NCI-H2196 (cell line): ENCODE data around the gene EIF2S1.
"Not testable (repeated sequence)": the region's sequence is repeated elsewhere in the genome, so short reads cannot be mapped to it uniquely, and the experiment has no call there.

Experiments used
- DNase-seq: peaks from one replicate; lab custom pipeline; 2025; ENCODE audit not compliant: unreplicated experiment; lab: John Stamatoyannopoulos, UW

EIF2S1 gene

GRCh38 chr14:67371247-67372148 lies 11.4 kb downstream of the EIF2S1 start:
- DNase-seq: no peak

GRCh38 chr14:67372833-67373232 lies 12.7 kb downstream of the EIF2S1 start:
- no peak for DNase-seq

- no peak for DNase-seq
Observed at GRCh38 chr14:67373347-67373746, 13.2 kb downstream of the EIF2S1 start.

- DNase-seq: no peak
Observed at GRCh38 chr14:67377916-67378315, 17.8 kb downstream of the EIF2S1 start.

GRCh38 chr14:67385120-67385519 lies 25.0 kb downstream of the EIF2S1 start:
- DNase-seq: peak; percentile 13

- no peak for DNase-seq
Observed at GRCh38 chr14:67385618-67386017, 25.5 kb downstream of the EIF2S1 start.

GRCh38 chr14:67387195-67387594 lies 27.1 kb downstream of the EIF2S1 start:
- no peak for DNase-seq

- DNase-seq: no peak
Observed at GRCh38 chr14:67389275-67389674, 29.1 kb downstream of the EIF2S1 start.

GRCh38 chr14:67389811-67390534 lies 29.8 kb downstream of the EIF2S1 start:
- no peak for DNase-seq

- no peak for DNase-seq
Observed at GRCh38 chr14:67391268-67391667, 31.1 kb downstream of the EIF2S1 start.

- DNase-seq: no peak
Observed at GRCh38 chr14:67392123-67392522, 32.0 kb downstream of the EIF2S1 start.

GRCh38 chr14:67392800-67393199 lies 32.7 kb downstream of the EIF2S1 start:
- no peak for DNase-seq

- DNase-seq: no peak
Observed at GRCh38 chr14:67393689-67394088, 33.6 kb downstream of the EIF2S1 start.

GRCh38 chr14:67395086-67395875 lies 35.2 kb downstream of the EIF2S1 start:
- DNase-seq: no peak

- DNase-seq: no peak
Observed at GRCh38 chr14:67395876-67396189, 35.7 kb downstream of the EIF2S1 start.

- DNase-seq: no peak
Observed at GRCh38 chr14:67396381-67396970, 36.3 kb downstream of the EIF2S1 start.

GRCh38 chr14:67397536-67397935 lies 37.4 kb downstream of the EIF2S1 start:
- DNase-seq: no peak

- DNase-seq: no peak
Observed at GRCh38 chr14:67400434-67400833, 40.3 kb downstream of the EIF2S1 start.

- DNase-seq: no peak
Observed at GRCh38 chr14:67405771-67406170, 45.6 kb downstream of the EIF2S1 start.

- DNase-seq: not testable (repeated sequence)
Observed at GRCh38 chr14:67408122-67408801, 48.1 kb downstream of the EIF2S1 start.

GRCh38 chr14:67409461-67409860 lies 49.3 kb downstream of the EIF2S1 start:
- DNase-seq: no peak
